Esophagus muscularis mucosa (tissue), 4 donors: ENCODE results near the gene ARSK.

ENCODE experiments used
- CTCF ChIP-seq, 3 experiments: fragments of 200-600 bp in 2 of 3; fragments of 450-650 bp in 1 of 3; sonication (generic) in 2 of 3; IDR thresholded peaks; one replicate each; pipeline ENCODE4 v1.5.1; 2017 to 2019; ENCODE audit warnings: antibody characterized with exemption in 3 of 3, mild to moderate bottlenecking in 2 of 3, moderate library complexity in 1 of 3
- EP300 ChIP-seq: sonication (generic); formaldehyde crosslinking; IDR thresholded peaks from one replicate; pipeline ENCODE4 v1.6.1; 2017; ENCODE audit warnings: antibody characterized with exemption
- POLR2A ChIP-seq: fragments of 450-650 bp; IDR thresholded peaks from one replicate; pipeline ENCODE4 v1.6.1; 2017; ENCODE audit warnings: antibody characterized with exemption, moderate library complexity, mild to moderate bottlenecking, low read depth
- POLR2AphosphoS5 ChIP-seq, 2 donors: sonication (generic); formaldehyde crosslinking; IDR thresholded peaks; one replicate each; pipeline ENCODE4 v1.6.1; 2017; ENCODE audit warnings: antibody characterized with exemption in 2 of 2

GRCh38 chr5:95599252-95599651, 44.4 kb downstream of the ARSK start:
- TF ChIP-seq CTCF (IDR thresholded peaks at IDR 0.05) (no peak), EP300 (no peak), POLR2A (no peak), POLR2AphosphoS5 (IDR thresholded peaks at IDR 0.05) (no peak)
